GM19043 (cell line): Measurements from ENCODE around the gene FLNB.

Experiments used
- ATAC-seq: cut with Tn5 transposase; IDR thresholded peaks from one replicate; pipeline ENCODE4 v1.9.1; 2021; ENCODE audit warnings: low read depth; ENCODE audit not compliant: unreplicated experiment

The FLNB gene

GRCh38 chr3:58008141-58009025 is at the start of gene FLNB:
FLNB (plus strand) TSS chr3:58008422; CDS start chr3:58008565, 143 bp downstream.
- ATAC-seq, result peak; percentile 52

GRCh38 chr3:57958642-57959422 is 49.4 kb upstream of the FLNB start:
- no peak for ATAC-seq

- no peak for ATAC-seq
These were observed 48.6 kb upstream of the FLNB start for GRCh38 chr3:57959423-57960173.

GRCh38 chr3:57960174-57960505 is 48.1 kb upstream of the FLNB start:
- ATAC-seq, result no peak

GRCh38 chr3:57961177-57961827 is 46.9 kb upstream of the FLNB start:
- ATAC-seq, result no peak

GRCh38 chr3:57961828-57962447 is 46.3 kb upstream of the FLNB start:
- ATAC-seq, result no peak

- no peak for ATAC-seq
These were observed 45.8 kb upstream of the FLNB start for GRCh38 chr3:57962448-57962834.

- ATAC-seq, result no peak
These were observed 44.3 kb upstream of the FLNB start for GRCh38 chr3:57963811-57964346.

GRCh38 chr3:57966829-57967228 is 41.4 kb upstream of the FLNB start:
- ATAC-seq, result no peak

- no peak for ATAC-seq
These were observed 40.6 kb upstream of the FLNB start for GRCh38 chr3:57967590-57967989.

GRCh38 chr3:57968501-57968900 is 39.7 kb upstream of the FLNB start:
- no peak for ATAC-seq

GRCh38 chr3:57971975-57972374 is 36.2 kb upstream of the FLNB start:
- no peak for ATAC-seq

GRCh38 chr3:57972531-57973111 is 35.6 kb upstream of the FLNB start:
- no peak for ATAC-seq

- no peak for ATAC-seq
These were observed 34.3 kb upstream of the FLNB start for GRCh38 chr3:57973715-57974477.

GRCh38 chr3:57974796-57975388 is 33.3 kb upstream of the FLNB start:
- ATAC-seq, result no peak

GRCh38 chr3:57977818-57978235 is 30.4 kb upstream of the FLNB start:
- ATAC-seq, result no peak

GRCh38 chr3:57978316-57978715 is 29.9 kb upstream of the FLNB start:
- no peak for ATAC-seq

GRCh38 chr3:57980416-57980815 is 27.8 kb upstream of the FLNB start:
- no peak for ATAC-seq
